CD4-positive, alpha-beta T cell treated with Interferon alpha-2 for 1 hour (primary cell): Measurements from ENCODE around the gene UNC5A.

Source experiments
- DNase-seq, 2 donors: peaks; one replicate each; pipeline ENCODE4 v3.0.0-alpha.2; 2020 to 2022

UNC5A gene

GRCh38 chr5:176847148-176847547 lies 36.8 kb downstream of the UNC5A start:
- DNase-seq = no peak

GRCh38 chr5:176847726-176848290 lies 37.4 kb downstream of the UNC5A start:
- no peak for DNase-seq

GRCh38 chr5:176848651-176849050 lies 38.3 kb downstream of the UNC5A start:
- DNase-seq = no peak

GRCh38 chr5:176849611-176850227 lies 39.4 kb downstream of the UNC5A start:
- DNase-seq = no peak

DNA sequence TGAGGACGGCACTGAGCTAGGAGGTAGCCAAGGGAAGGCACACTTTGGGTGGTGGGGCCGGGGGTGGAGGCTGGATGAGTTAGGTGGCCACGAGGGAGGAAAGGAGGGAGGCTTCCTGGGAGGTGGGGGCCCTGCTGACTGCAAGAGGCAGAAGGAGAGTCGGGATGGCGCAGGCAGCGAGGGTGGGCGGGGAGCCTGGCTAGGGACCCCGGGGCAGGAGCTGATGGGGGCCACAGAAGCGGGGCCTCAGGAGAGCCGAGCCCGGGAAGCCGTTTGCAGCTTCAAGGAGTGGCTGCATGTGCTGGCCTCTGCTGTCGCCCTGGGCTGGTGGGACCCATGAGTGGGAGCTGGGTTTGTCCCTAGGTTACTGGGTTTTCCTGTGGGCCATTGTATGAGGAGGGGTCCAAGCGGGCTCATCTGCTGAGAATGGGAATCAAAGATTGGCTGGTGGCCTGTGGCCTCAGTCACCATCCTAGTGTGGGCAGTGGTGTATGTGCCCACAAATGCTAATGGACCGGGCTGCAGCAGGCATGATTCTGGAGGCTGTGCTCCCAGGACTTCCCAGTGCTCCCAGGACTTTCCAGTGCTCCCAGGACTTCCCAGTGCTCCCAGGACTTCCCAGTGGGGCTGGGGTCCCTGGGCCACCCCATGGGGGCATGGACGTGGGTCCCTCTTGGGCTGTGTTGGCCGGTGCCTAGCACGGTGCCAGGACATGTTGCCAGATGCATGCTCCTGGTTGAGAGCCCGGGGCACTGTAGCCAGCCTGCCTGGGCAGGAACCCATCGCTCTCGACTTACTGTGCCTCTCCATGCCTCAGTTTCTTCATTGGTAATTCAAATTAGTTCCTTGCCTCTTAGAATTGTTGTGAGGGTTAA lies 40.2 kb downstream of the UNC5A start:
- DNase-seq = no peak

DNA sequence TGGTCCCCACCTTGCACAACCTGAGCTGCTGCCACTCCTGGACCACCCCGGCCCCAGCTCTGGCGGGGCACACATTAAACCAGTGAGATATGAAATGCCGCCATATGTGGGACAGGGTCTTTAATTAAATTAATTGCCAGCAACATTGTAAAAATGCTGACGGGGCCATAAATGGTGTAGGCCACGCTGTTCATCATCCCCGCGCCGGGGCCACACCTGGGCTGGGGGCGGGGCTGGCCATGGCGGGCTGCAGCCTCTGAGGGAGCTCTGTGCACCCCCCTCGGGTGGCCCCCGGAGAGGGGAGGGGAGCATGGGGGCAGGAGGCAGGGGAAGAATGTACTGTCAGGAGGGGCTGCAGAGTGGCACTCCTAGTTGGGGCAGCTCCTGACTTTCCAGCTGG lies 41.0 kb downstream of the UNC5A start:
- DNase-seq = no peak

DNA sequence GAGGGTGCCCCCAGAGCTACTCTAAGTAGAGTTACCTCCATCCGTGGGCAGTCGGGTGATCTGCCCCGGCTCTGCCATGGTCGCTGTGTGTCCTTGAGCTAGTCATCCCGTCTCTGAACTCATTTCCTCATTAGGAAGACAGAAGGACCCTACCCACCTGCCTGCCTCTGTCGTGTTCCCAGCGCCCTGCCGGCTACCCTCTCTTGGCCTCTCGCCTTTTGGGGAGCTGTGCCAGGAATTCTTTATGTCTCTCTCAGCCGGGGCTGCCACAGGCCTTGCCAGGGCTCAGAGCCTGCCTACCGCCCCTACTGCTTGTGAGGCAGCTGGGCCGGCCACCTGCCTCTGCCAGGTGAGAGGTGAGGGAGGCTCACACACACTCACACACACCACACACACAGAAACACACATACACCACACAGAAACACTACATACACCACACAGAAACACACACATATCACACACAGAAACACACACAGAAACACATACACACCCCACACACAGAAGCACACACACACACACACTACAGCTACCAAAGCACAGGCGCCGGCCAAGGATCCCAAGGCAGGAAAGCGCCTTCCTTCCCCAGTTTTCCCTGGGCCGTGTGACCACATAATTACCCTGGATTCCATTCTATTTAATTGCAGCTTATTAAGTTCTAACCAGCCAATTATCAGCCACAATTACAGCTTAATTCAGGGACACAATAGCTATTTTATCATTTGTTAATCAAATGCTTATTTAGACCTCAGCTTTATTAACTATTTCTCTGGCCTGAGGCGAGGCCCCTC lies 41.7 kb downstream of the UNC5A start:
- DNase-seq = no peak

DNA sequence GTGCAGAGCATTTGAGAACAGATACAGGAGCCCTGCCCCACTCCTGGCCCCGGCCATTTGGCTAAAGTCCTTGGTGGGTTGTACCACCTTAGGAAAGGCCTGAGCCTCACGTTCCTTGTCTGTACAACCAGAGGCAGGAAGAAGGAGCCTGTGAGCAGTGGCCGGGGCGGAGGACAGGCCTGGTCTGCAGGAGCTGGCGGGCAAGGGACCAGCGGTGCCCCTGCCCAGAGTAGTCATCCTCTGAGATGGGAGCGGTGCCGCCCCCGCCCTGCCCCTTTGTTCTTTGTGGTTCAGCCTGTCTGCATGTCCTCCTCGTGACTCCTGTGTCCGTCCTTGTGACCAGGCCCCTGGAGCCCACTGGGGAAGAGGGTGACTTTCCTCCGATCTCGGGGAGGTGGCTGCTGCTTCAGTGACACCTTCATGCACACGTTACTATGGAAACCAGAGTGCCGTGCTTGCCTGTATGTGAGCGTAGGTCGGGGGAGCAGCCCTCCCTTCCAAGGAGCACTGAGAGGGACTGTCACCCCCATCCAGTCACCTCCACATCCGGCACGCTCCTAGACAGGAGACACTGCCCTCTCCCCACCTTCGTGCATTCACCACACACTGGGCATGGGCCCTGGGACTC lies 42.9 kb downstream of the UNC5A start:
- DNase-seq = no peak

DNA sequence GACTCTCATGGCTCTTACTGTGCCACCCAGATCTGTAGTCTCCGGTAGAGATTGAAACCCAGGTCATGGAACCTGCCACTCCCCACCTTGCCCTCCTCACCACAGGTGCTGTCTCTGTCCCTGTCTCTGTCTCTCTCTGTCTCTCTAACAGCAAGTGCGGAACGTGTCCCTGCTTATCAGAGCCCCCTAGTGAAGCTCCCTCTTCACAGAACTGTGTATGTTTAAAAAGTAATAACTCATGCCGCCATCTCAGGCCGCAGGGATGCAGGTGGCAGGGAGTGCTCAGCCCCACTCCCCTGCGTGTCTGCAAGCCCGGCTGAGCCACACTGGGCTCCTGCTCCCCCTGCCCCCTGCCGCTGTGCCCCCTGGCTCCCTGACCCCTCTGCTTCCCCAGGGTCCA lies 43.8 kb downstream of the UNC5A start:
- DNase-seq = no peak

DNA sequence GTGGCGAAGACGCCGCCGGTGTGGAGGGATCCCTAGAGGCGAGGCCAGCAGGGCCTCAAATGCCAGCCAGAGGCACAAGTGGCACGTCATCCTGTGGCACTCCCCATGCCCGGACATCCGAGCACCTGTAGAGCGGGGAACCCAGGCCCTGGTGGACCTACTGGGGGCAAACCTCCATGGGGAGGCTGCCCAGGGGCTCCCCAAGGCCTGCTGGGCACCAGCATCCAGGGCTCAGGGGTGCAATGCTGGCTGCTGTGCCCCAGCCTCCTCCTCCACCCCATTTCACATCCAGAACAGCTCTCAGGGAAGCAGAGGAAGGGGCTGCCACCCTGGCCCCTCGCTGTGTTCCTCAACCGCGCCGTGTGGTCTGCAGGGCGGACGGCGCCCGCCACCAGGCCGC lies 45.2 kb downstream of the UNC5A start:
- no peak for DNase-seq

- no peak for DNase-seq
These were observed 46.4 kb downstream of the UNC5A start for GRCh38 chr5:176856746-176857145.

GRCh38 chr5:176857216-176857893 lies 47.0 kb downstream of the UNC5A start:
- no peak for DNase-seq

GRCh38 chr5:176857894-176858273 lies 47.5 kb downstream of the UNC5A start:
- no peak for DNase-seq

DNA sequence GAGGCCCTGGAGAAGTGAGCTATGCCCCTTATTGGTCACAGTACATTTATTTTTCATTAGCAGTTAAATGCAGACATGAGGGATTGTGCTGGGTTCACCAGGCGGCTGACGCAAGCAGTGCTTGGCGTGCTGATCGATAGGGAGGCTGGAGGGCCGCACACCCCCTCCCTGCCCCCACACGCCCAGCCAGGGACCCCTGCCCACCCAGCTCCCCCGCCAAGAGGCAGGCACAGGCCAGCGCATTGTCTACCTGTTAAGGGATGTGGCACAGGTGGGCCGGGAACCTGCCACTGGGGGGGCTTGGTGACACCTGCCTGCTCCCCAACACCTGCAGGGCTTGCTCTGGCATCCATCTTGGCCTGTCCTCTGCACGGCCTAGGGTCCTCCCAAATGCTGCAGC lies 49.6 kb downstream of the UNC5A start:
- DNase-seq = no peak

DNA sequence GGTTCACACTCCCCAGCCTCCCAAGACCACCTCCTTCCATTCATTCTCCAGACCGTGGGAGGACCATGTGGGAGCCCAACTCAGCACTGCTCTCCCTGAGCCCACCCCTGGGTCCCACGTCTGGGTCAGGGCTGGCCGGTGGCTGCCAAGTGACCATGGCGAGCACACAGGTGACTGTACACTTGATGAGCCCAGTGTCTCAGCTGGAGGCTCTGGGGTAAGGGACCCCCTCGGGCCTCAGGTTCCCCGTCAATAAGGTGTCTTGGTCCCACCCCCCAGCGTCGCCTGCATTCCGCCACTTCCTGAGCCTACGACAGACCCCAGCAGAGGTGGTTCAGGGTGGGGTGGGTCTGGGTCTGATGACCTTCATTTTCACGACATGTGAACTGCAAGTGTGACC lies 50.0 kb downstream of the UNC5A start:
- no peak for DNase-seq

DNA sequence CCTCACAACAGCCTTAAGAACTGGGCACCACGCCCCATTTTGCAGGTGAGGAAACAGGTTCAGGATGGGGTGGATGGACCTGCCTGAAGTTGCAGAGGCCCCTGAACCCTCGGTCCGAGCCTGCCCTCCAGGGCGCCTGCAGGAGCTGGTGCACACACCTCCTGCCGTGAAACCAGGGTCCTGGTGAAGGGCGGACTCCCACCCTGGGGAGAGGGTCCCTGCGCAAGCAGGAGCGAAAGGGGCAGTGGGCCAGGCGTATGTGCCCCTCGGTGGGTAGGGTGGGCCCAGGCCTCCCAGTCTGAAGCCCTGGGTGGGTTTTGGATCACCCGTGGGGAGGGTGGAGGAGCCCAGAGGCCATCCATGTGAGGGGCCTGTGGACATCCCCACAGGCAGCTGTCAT lies 50.9 kb downstream of the UNC5A start:
- DNase-seq = no peak

DNA sequence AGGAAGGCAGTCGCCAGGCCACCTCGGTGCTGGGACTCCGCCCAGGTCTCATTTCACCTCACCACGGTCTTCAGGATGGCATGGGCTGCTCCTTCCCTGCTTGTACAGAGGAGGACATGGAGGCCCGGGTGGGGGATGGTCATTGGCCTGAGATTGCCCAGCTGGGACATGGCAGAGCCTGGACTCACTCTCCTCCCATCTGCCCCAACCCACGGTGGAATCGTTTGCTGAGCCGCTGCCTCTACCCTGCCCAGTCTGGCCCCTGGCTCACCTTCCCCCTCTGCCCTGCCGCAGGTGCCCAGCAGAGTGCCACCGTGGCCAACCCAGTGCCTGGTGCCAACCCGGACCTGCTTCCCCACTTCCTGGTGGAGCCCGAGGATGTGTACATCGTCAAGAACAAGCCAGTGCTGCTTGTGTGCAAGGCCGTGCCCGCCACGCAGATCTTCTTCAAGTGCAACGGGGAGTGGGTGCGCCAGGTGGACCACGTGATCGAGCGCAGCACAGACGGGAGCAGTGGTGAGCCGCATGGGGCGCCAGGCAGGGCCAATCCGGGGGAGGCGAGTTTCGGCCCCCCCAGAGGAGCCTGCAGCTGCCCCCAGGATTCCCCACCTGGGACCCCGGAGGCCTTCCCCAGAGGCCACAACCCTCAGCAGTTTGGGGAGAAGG lies 52.1 kb downstream of the UNC5A start:
- DNase-seq = no peak

- no peak for DNase-seq
These were observed 52.8 kb downstream of the UNC5A start for GRCh38 chr5:176863041-176863764.

- DNase-seq = no peak
These were observed 53.4 kb downstream of the UNC5A start for GRCh38 chr5:176863765-176864098.

- no peak for DNase-seq
These were observed 54.4 kb downstream of the UNC5A start for GRCh38 chr5:176864755-176865154.

DNA sequence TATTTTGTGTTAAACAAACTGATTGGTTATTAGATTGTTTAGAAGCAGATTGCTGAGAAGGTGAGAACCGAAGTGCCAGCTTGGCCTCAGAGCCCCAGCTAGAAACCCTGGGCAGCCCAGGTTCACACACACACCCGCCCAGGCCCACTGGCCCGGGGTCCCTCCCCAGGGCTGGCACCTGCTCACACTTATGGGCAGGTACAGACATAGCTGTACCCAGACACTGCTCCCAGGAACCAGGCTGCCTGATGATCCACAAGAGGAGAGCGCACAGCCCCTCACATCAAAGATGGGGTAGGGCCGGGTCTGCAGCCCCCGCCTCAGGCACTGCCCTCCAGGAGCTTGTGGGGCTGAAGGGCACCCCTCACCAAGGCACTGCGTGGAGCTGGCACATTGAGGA lies 55.6 kb downstream of the UNC5A start:
- DNase-seq = no peak
